ENCODE results near the gene FBXO2. TPM values are rescaled to one million over a fixed set of nuclear protein-coding genes. Genes with fewer than 3 reads are reported as not detected.

FBXO2 gene
- total RNA-seq, 4 donors from 2014 or later: 4.7 to 12.5 (median 6.8) TPM

DNA sequence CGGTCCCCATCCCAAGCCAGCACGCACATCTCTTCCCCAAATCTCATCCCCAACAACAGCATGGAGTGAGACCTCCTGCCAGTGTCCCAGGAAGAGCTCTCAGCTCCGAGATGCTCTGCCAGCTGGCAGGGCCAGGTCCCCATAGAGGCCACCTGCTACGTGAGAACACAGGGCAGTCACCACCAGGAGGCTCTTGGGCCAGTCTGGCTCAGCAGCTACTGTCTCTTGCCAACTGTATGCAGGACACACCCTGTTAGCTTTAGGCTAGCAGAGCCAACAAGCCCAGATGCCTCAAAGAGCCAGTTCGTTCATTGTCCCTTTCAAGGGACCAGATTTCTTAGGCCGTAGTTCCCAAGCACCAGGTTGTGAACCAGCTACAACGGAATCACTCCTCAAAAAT lies 36.9 kb downstream of the FBXO2 start:
- no peaks in the 10 kb centered on the region for H3K36me3 ChIP-seq
- no peaks in the 10 kb centered on the region for H3K9me3 ChIP-seq
- H3K4me3 ChIP-seq: no peak overlapping the region
- no peak overlapping the region for H3K27ac ChIP-seq
- peaks cover 82% of the 10 kb centered on the region for H3K27me3 ChIP-seq
- 53 to 70% methylated on average over 2 to 3 of the region's 7 CpGs for WGBS, 2 donors (ENCODE audit: low coverage in 1 of 2)
- no peaks in the 10 kb centered on the region for H3K4me1 ChIP-seq
- no peak for ATAC-seq
- TF ChIP-seq POLR2AphosphoS5 (IDR thresholded peaks at IDR 0.05): no peak
- TF ChIP-seq, protein P1, sequence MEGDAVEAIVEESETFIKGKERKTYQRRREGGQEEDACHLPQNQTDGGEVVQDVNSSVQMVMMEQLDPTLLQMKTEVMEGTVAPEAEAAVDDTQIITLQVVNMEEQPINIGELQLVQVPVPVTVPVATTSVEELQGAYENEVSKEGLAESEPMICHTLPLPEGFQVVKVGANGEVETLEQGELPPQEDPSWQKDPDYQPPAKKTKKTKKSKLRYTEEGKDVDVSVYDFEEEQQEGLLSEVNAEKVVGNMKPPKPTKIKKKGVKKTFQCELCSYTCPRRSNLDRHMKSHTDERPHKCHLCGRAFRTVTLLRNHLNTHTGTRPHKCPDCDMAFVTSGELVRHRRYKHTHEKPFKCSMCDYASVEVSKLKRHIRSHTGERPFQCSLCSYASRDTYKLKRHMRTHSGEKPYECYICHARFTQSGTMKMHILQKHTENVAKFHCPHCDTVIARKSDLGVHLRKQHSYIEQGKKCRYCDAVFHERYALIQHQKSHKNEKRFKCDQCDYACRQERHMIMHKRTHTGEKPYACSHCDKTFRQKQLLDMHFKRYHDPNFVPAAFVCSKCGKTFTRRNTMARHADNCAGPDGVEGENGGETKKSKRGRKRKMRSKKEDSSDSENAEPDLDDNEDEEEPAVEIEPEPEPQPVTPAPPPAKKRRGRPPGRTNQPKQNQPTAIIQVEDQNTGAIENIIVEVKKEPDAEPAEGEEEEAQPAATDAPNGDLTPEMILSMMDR (IDR thresholded peaks at IDR 0.05): no peak
- TF ChIP-seq EP300 (IDR thresholded peaks at IDR 0.05): no peak
- no peak for TF ChIP-seq POLR2A (IDR thresholded peaks at IDR 0.05)

DNA sequence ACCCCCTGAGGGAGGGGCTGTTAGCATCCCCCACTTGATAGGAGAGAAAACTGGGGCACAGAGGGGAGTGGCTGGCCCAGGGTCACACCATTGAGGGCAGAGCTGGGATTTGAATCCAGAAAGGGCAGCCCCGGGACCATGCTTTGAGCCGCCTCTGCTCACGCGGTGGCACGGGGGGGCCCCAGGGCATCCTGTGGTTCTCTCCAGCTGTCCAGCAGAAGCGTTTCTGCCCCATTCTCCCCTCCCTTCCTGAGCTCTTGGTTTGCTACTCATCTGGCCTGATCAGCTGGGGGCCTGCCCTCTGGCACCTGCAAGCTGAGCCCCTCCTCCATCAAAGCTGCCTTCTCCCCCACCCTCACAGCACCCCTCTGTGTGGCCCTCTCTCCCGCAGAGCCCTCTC lies 37.5 kb downstream of the FBXO2 start:
- TF ChIP-seq, protein P1 (IDR thresholded peaks at IDR 0.05): no peak
- TF ChIP-seq EP300 (IDR thresholded peaks at IDR 0.05) (no peak), POLR2AphosphoS5 (IDR thresholded peaks at IDR 0.05) (no peak), POLR2A (IDR thresholded peaks at IDR 0.05) (no peak)
- no peak for ATAC-seq
- H3K27ac ChIP-seq: no peak overlapping the region

DNA sequence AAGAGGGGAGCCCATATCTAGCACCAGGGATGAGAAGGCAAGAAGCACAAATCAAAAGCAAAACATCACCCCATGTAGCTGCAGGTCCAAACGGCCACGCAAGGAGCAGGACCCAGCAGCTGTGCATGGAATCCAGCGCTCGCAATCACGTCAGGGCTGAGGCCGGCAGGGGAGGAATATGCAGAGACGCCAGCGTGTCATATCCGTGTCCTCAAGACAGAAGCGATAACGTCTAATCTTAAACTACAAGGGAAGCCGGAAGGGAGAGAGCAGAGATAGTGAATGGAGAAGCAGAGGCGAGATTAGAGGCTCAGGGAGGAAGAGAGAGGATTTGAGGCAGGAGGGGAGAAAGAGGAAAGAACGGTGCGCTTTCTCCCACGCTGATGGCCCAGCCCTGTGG lies 39.1 kb downstream of the FBXO2 start:
- no peak for TF ChIP-seq POLR2A (IDR thresholded peaks at IDR 0.05)
- TF ChIP-seq, protein P1 (IDR thresholded peaks at IDR 0.05): no peak
- TF ChIP-seq EP300 (IDR thresholded peaks at IDR 0.05): no peak
- TF ChIP-seq POLR2AphosphoS5 (IDR thresholded peaks at IDR 0.05): no peak
- Histone ChIP-seq H3K36me3 (no peaks in the 10 kb centered on the region), H3K27me3 (peaks cover 68% of the 10 kb centered on the region), H3K4me3 (no peak overlapping the region), H3K9me3 (no peaks in the 10 kb centered on the region), H3K27ac (no peak overlapping the region), H3K4me1 (no peaks in the 10 kb centered on the region)
- 47 to 53% methylated on average over 10 to 14 of the region's 16 CpGs for WGBS, 2 donors (ENCODE audit: low coverage in 1 of 2)
- ATAC-seq: no peak

More for the DNA sequence above, 37.5 kb downstream of the FBXO2 start:
- Histone ChIP-seq H3K4me3 (no peak overlapping the region), H3K4me1 (no peaks in the 10 kb centered on the region), H3K9me3 (no peaks in the 10 kb centered on the region), H3K36me3 (no peaks in the 10 kb centered on the region), H3K27me3 (peaks cover 82% of the 10 kb centered on the region)
- no CpG with 5 or more reads among the region's 7 CpGs for WGBS, 2 donors (ENCODE audit: low coverage in 1 of 2)

DNA sequence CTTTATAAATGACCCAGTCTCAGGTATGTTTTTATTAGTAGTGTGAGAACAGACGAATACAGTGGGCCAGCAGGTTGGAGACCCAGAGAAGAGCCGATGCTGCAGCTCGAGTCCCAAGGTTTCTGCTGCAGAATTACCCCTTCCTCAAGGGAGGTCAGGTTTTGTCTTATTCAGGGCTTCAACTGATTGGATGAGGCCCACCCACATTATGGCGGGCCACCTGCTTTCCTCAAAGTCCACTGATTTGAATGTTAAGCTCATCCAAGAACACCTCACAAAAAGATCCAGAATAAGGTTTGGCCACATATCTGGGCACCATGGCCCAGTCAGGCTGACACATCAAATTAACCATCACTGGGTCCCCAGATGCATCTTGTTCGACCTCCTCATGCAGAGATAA lies 40.9 kb downstream of the FBXO2 start:
- TF ChIP-seq EP300 (IDR thresholded peaks at IDR 0.05): no peak
- no peak for TF ChIP-seq POLR2AphosphoS5 (IDR thresholded peaks at IDR 0.05)
- TF ChIP-seq, protein P1 (IDR thresholded peaks at IDR 0.05): no peak
- no peak for TF ChIP-seq POLR2A (IDR thresholded peaks at IDR 0.05)
- no peaks in the 10 kb centered on the region for H3K9me3 ChIP-seq
- no peaks in the 10 kb centered on the region for H3K4me1 ChIP-seq
- H3K27me3 ChIP-seq: peaks cover 50% of the 10 kb centered on the region
- ATAC-seq: no peak
- H3K27ac ChIP-seq: no peak overlapping the region
- no peak overlapping the region for H3K4me3 ChIP-seq
- no peaks in the 10 kb centered on the region for H3K36me3 ChIP-seq
- no CpG with 5 or more reads among the region's 5 CpGs for WGBS, 2 donors (ENCODE audit: low coverage in 1 of 2)

DNA sequence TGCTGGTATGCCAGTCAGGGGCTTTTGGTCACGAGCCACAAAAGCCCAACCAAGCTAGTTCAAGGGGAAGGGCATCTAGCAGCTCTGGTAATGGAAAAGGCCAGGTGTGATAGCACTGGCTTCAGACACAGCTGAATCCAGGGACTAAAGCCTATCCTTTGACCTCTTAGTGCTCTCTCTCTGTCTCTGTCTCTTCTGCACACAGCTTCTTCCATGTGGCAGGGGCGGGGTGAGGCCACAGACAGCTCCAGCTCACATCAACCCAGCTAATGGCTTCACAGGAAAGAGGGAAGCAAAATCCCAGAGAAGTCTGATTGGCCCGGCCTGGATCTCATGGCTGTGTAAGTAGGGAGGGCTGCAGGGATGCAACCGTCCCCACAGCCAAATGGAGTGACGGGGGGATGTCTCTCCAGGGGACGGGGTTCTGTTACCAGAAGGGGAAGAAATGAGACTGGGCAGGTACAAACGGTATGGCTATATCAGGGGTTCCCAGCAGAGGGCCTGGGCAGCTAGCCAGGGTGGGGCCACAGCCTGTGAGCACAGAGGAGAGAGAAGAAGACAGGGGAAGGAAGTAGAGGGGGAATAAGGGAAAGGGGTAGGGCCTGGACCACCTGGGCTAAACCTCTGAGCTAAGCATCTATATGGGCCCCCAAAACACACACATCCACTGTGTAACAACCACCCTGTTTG lies 42.4 kb downstream of the FBXO2 start:
- WGBS, 2 donors (ENCODE audit: low coverage in 1 of 2): 17 to 28% methylated on average over 5 to 6 of the region's 7 CpGs
- H3K36me3 ChIP-seq: no peaks in the 10 kb centered on the region
- no peak overlapping the region for H3K4me3 ChIP-seq
- H3K27ac ChIP-seq: no peak overlapping the region
- H3K4me1 ChIP-seq: no peaks in the 10 kb centered on the region
- peaks cover 35% of the 10 kb centered on the region for H3K27me3 ChIP-seq
- no peak for ATAC-seq
- H3K9me3 ChIP-seq: peaks cover 0 to 4% (median 0%) of the 10 kb centered on the region in 3 donors
- TF ChIP-seq, protein P1 (IDR thresholded peaks at IDR 0.05): no peak
- TF ChIP-seq EP300 (IDR thresholded peaks at IDR 0.05): no peak
- TF ChIP-seq POLR2A (IDR thresholded peaks at IDR 0.05): no peak
- no peak for TF ChIP-seq POLR2AphosphoS5 (IDR thresholded peaks at IDR 0.05)
